NCI-H2196 (cell line): Measurements from ENCODE around the gene DNAJC30.
"Not testable (repeated sequence)": the region's sequence is repeated elsewhere in the genome, so short reads cannot be mapped to it uniquely, and the experiment has no call there.

Source experiments
- DNase-seq: peaks from one replicate; lab custom pipeline; 2025; ENCODE audit not compliant: unreplicated experiment; lab: John Stamatoyannopoulos, UW

DNAJC30 gene

GRCh38 chr7:73683056-73683787, at the start of gene DNAJC30, which contains the start of gene BUD23:
Gene DNAJC30 (minus strand): TSS chr7:73683453. CDS start chr7:73683423, 30 bp downstream.
Gene BUD23 (plus strand): TSS chr7:73683597. CDS start chr7:73683626, 29 bp downstream.
- peak; percentile 92 for DNase-seq

- DNase-seq = no peak
These were observed 49.1 kb upstream of the DNAJC30 start for GRCh38 chr7:73732397-73732796.

DNA sequence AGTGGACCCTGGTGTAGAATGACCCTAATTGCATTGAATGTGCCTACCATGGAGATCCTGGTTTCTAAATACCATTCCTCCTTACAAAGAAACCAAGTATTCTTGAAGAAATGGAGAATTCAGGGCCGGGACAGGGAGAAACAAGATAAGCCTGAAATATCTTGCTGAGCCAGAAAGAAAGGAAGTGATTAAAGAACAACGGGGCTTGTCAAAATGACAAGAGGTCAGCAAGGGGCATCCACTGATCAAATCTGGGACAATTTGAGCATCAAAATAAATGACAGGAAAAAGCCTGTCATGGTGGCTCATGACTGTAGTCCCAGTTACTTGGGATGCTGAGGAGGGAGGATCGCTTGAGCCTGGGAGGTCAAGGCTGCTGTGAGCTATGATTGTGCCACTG, 47.2 kb upstream of the DNAJC30 start:
- no peak for DNase-seq

DNA sequence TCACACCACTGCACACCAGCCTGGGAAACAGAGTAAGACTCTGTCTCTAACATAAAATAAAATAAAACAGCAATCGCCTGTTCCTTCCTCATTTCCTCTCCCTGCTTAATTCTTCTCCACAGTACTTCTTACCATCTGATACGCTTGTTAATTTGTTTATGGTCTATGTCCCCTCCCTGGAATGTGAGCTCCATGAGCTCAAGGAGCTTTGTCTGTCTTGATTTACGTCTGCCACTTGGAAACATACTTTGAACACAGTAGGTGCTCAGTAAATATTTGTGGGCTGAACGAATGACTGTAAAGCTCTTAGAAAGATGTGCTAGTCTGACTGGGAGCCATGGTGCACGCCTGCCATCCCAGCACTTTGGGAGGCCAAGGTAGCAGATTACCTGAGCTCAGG, 45.3 kb upstream of the DNAJC30 start:
- no peak for DNase-seq

GRCh38 chr7:73727952-73728351, 44.7 kb upstream of the DNAJC30 start:
- no peak for DNase-seq

DNA sequence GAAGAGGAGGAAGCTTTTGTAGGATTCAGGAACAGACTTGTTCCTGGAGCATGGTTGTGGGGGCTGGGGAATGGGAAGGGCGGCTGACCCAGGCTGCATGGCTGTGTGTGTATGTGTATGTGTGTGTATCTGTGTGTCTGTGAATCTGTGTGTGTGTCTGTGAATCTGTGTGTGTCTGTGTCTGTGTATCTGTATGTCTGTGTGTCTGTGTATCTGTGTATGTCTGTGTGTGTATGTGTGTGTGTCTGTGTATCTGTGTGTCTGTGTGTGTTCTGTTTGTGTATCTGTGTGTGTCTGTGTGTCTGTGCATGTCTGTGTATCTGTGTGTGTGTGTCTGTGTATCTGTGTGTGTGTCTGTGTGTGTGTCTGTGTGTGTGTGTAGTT, 42.8 kb upstream of the DNAJC30 start:
- DNase-seq = no peak

GRCh38 chr7:73723813-73724212, 40.6 kb upstream of the DNAJC30 start:
- no peak for DNase-seq

DNA sequence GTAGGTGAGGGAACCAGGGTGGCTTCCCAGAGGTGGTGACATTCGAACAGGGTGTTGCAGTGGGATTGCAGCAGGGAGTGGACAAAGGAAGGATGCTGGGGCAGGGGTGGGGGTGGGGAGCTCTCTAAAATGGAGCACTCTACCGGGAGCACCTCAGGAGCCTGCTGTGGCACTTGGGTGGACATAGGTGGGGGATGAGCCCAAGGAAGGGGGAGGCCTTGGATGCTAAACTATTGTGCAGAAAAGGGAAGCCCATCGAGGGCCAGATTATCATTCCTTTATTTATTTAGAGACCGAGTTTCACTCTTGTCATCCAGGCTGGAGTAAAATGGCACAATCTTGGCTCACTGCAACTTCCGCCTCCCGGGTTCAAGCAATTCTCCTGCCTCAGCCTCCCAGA, 39.5 kb upstream of the DNAJC30 start:
- no peak for DNase-seq

DNA sequence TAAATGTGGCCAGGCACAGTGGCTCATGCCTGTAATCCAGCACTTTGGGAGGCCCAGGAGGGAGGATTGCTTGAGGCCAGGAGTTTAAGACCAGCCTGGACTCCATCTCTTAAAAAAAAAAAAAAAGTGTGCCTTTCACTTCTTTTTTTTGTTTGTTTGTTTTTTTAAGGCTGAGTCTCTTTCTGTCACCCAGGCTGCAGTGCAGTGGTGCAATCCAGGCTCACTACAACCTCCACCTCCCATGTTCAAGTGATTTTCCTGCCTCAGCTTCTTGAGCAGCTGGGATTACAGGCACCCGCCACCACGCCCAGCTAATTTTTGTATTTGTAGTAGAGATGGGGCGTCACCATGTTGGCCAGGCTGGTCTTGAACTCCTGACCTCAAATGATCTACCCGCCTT, 38.9 kb upstream of the DNAJC30 start:
- DNase-seq = not testable (repeated sequence)

DNA sequence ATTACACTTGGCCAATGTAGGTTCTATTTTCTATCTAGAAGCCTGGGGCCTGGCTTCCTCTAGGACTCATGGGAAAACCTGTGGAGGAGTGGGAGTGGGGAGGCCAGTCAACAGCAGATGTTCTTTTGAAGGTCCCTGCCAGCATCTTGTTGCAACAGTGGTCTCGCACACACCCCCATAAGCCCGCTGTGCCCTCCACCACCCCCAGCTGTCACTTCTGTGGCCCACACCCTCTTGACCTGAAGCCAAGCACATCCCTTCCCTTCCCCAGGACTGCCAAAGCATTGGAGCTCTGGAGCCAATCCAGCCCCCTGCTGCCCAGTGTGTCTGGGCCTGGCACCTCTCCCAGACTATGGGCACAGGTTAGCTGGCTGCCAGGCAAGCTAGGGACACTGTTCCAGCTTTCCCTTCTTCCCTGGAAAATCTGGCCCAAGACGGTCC, 38.1 kb upstream of the DNAJC30 start:
- DNase-seq = peak; percentile 86

GRCh38 chr7:73720443-73720842, 37.2 kb upstream of the DNAJC30 start:
- DNase-seq = not testable (repeated sequence)

DNA sequence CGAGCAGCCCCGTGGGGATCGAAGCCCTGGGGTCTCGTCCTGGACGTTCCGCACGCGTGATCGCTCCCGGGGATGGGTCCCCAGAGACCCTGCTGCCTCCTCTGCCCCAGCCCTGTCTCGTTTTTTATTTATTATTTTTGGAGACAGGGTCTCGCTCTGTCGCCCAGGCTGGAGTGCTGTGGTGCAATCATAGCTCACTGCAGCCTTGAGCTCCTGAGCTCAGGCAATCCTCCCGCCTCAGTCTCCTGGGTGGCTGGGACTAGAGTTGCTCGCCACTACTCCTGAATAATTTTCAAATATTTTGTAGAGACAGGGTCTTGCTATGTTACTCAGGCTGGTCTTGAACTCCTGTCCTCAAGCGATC, 36.5 kb upstream of the DNAJC30 start:
- DNase-seq = no peak

- peak; percentile 72 for DNase-seq
These were observed 35.9 kb upstream of the DNAJC30 start, which contains the start of gene STX1A for GRCh38 chr7:73718905-73719805. Gene STX1A (minus strand): TSS chr7:73719669. CDS start chr7:73719631, 38 bp downstream.

DNA sequence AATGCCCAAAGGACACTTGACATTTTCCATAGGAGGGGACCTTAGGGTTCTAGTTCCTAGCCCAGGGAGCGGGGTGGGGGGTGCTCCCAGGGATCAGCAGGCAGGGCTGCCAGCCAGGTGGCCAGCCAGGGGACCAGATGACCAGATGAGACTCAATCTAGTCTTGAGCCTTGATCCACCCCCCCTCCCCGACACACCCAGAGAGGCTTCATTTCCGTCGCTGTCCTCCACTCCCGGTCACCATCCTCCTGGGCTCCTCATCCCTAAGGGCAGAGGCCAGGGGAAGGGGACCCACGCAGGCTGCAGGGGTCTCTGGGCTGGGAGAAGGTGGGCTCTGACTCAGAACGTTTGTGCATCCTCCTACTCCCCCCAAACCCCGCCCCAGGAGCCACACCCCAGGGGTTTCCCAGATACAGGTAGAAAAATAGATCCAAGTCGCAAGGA, 35.2 kb upstream of the DNAJC30 start:
- DNase-seq = no peak

DNA sequence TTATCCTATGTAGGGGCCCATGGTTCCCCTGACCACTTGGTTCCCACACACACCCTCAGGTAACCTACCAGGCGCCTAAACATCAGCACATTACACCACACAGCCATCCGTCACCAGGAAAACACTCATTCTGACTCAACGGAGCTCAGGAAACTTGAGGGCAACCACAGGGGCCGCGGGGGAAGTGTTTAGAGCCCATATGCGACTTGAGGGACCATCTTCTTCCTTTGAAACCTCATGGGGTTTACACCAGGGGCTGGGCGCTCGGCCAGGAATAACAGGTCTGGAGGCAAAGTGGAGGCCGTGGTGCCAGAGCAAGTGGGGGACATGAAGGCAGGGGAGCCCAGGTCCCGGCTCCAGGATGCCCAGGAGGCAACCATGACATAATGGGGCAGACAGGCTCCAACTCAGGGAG, 34.7 kb upstream of the DNAJC30 start:
- DNase-seq = no peak

- DNase-seq = no peak
These were observed 34.0 kb upstream of the DNAJC30 start for GRCh38 chr7:73717025-73717807.

DNA sequence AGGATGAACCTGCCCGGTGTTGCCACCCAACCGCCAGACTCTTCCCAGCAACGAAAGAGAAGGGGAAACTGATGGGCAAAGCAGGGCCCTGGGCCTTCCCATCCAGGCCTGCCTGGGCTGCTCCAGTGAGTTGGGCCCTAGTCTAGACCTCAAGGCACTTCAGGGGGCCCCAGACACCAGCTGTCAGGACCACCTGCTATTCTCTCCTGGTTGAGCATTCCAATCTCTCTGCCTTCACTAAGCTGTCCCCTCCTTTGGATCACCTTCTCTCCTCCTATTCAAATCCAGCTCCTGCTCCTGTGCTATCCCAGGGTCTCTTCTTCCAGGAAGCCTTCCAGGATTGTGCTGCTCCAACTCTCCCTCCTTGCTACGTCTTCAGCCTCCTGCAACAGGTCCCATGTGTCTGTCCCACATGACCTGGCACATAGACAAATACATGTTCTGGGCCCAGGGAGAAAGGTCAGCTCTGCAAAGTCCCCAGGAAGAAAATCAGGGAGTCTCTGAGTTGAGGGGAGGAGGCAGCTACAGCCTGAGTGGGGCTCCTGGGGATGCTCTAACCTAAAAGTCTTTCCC, 33.2 kb upstream of the DNAJC30 start:
- DNase-seq = no peak

DNA sequence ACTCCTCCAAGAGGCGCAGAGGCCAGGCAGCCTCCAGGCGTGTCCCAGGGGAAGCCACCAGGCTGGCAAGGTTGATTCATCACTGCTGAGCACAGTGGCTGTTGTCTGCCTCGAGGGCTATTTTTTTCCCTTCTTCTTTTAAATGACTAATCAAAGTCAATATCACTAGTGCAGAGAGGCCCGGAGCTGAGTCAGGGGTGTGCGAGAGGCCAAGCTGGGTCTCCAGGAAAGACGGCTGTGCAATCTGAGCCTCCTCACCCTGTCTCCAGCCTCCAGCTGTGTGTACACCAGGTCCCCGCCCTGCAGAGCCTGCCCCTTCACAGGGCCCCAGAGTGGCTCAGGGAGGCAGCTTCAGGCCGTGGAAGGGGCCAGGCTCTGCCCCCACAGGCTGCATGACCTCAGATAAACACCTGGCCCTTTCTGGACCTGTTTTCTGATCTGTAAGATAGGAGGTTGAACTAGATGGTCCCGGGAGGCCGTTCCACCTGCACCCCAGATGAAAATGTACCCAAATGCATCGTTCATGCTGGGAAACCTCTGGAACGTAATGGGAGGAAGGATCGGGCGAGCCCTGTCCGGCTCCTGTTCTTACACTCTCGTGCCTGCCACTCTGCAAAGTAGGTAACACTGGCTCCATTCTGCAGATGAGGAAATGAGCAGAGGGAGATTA, 32.5 kb upstream of the DNAJC30 start:
- peak; percentile 87 for DNase-seq

DNA sequence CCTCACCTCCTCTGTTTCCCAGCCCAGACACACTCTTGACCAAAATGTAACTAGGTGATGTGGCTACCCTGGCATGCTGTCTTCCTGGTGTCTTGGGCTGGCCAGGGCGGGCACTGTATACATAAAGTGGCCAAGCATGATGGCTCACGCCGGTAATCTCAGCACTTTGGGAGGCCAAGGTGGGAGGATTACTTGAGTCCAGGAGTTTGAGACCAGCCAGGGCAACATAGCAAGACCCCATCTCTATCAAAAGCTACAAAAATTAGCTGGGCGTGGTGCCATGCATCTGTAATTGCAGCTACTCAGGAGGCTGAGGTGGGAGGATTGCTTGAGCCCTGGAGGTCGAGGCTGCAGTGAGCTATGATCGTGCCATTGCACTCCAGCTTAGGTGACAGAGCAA, 30.1 kb upstream of the DNAJC30 start:
- DNase-seq = not testable (repeated sequence)

DNA sequence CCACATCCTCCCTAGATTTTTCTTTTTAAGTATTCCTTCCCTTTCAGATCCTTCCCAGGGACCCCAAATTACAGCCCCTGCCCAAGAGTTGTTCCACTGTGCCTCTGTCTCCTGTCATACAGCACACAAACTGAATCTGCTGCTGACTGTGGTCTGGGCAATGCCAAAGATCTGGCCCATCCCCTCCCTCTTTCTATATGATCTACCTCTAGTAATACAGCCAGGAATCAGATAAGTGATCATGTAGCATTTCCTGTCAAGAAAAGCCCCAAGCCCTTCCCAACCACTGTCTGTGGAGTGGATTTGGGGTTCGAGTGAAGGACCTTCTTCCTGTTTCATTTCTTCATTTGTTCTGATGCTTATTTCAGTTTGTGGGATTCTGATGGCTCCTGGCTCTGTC, 29.5 kb upstream of the DNAJC30 start:
- DNase-seq = no peak
